Activated effector memory CD4-positive, alpha-beta T cell treated with anti-CD3 and anti-CD28 coated beads, Interleukin-2, amount 50 U/mL, for 16 hours (primary cell): ENCODE measurements around the gene TMEM132C.
"Not testable (repeated sequence)": the region's sequence is repeated elsewhere in the genome, so short reads cannot be mapped to it uniquely, and the experiment has no call there.

ENCODE experiments used
- DNase-seq: peaks from one replicate; pipeline ENCODE4 v3.0.0-alpha.2; 2020

TMEM132C gene

GRCh38 chr12:128267131-128267622, at the start of gene TMEM132C:
Gene TMEM132C, plus strand, starts transcription at chr12:128267170. Its CDS starts 233 bp downstream, at chr12:128267403.
- DNase-seq: no peak

DNA sequence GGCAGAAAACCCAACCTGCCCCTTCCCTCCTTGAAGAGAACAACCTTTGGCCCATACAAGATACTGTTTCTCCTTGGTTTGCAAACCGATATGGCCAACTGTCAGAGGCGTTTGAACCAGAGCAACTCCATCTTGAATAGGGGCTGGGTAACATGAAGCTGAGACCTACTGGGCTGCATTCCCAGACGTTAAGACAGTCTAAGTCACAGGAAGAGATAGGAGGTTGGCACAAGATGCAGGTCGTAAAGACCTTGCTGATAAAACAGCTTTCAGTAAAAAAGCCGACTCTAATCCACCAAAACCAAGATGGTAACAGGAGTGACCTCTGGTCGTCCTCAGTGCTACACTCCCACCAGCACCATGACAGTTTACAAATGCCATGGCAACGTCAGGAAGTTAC, 42.7 kb upstream of the TMEM132C start:
- no peak for DNase-seq

- DNase-seq: no peak
Observed at GRCh38 chr12:128228581-128228980, 38.4 kb upstream of the TMEM132C start.

DNA sequence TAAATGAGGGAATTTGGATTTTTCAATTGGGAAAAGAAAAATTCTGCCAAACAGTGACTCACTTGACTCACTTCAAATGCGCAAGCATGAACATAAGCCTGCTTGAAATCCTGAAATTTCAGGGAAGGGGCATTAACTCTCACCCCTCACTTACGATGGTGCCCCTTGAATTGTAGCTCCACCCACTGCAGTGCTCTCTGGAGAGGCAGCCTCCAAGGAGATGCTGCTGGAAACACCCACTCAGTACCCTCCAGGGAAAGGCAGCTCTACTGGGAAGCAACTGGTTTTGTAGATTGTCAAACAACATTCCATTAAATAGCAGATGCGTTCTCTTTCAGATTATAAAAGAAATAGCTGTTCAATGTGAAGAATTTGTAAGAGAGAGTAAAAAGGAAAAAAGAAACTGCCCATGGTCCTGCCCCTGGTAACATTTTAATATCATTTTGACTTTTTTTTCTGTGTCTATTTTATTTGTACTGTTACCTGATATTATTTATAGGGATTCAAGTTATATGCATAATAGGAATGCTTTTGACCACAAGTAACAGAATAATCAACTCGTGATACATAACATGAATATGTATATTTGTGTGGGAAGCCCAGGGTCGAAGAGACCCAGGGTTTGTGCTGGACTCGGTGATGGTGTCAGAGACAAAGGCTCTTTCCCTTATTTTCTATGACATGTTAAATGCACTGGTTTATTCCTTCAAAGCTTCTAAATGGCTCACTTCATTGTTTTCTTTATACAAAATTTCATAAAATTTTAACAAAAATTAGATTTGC, 31.1 kb upstream of the TMEM132C start:
- no peak for DNase-seq

GRCh38 chr12:128236525-128236924, 30.4 kb upstream of the TMEM132C start:
- DNase-seq: no peak

DNA sequence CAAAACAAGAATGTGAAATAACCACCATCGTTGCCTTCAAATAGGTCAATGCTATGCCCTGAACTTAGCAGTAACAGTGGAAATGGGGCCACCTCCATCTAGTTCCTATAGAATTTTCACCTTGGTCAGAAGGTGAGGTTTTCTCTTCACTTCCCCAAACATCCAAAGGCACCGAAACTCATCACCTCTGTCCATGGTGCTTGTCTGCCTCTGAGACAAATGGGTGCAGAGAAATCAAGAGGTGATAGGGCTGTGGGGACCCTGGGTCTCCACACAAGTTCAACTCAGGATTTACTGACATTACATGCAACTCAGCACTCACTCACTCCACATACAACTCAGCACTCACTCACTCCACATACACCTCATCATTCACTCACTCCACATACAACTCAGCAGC, 26.2 kb upstream of the TMEM132C start:
- DNase-seq: no peak

GRCh38 chr12:128245121-128245520, 21.8 kb upstream of the TMEM132C start:
- no peak for DNase-seq

- no peak for DNase-seq
Observed at GRCh38 chr12:128245905-128246304, 21.1 kb upstream of the TMEM132C start.

- no peak for DNase-seq
Observed at GRCh38 chr12:128250096-128250495, 16.9 kb upstream of the TMEM132C start.

GRCh38 chr12:128253829-128254228, 13.1 kb upstream of the TMEM132C start:
- DNase-seq: not testable (repeated sequence)

GRCh38 chr12:128258866-128259555, 8.0 kb upstream of the TMEM132C start:
- no peak for DNase-seq

GRCh38 chr12:128259556-128260070, 7.4 kb upstream of the TMEM132C start:
- DNase-seq: no peak

- no peak for DNase-seq
Observed at GRCh38 chr12:128261757-128262156, 5.2 kb upstream of the TMEM132C start.

DNA sequence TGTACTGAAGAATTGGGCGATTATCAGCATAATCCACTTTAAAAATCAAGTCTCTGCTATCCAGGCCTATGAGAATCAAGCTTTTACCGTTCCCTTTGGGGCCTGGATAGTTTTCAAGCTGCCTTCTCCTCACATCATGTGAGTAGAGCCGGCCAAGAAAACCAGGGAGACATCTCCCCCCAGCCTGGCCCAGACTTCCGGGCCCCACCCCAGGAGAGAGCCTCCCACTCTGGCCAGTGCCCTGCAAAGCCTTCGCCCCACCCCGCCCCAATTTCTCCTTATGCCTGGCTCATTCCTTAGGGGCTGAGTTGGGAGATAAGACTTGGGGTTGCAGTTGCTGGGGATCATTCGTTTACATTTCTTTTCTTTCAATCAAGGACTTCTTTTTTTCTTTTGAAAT, 1.4 kb upstream of the TMEM132C start:
- no peak for DNase-seq

DNA sequence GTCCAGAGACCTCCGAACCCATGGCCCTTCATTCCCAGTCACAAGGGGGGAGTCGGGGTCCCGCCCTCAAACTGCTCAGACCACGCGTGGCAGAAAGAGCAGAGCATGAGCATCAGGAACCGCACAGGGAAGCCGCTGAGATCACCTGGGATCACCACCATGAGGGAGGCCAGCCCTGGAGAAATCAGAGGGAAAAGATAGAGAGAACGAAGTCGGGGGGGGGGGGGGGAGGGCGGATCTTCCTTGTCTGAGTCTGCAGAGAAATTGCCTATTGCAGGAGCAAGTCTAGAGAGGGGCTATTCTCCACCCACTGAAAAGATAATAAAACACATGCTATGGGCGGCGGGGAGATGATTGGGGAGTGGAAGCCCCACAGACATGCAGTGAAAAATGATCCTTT, 884 bp upstream of the TMEM132C start:
- no peak for DNase-seq

DNA sequence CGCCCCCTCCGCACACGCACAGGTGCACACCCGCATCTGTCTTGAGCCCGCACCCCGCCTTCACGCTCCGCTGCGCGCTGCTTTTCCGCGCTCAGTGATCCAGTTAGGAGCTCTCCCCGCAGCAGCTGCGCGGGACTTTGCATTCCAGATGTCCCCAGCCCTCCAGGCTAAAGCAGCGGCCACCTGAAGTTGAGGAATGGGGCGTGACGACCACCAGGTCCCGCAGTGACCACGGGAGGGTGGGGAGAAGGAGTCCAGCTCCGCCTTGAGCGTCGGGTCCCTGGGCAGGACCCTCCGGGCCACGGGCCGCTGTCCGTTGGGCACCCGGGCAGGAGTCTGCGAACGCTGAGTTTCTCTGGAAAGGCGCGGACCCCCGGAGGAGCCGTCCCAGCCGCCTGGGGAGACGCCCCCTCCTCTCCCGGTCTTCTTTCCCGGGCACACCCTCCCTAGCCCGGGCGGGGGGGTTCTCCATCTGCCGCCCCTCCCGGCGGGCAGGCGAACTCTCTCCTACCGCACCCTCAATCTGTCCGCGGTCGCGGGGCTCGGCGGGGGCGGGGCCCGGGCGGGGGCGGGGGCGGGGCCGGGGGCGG, 334 bp upstream of the TMEM132C start:
- no peak for DNase-seq

- no peak for DNase-seq
Observed at GRCh38 chr12:128267651-128268378, 845 bp downstream of the TMEM132C start.

DNA sequence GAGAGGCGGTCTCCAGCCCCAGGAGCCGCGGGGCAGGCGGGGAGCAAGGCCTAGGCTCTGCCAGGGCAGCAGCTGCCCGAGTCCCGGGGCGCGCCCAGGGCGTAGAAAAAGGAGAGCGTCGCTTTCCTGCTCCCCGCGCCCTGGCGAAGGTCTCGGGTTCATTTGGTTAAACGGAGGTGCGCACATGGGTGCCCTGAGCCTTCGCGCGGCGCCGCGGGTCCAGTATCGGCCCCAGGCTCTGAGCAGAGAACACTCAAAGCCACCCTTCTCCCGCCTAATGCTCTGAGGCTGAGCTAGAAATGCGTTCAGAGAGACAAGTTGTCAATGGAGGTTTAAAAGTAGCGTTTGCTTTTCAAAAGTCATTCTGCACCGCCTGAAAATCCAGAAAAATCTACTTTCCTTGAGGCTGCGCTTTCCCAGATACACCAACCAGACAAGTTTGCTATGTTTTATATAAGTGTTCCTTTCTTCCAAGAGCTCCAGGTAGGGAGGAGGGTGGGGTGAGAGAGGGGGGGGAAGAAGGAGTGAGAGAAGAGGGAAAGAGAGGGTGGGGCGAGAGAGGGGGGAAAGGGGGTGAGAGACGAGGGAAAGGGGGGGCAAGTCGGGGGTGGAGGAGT, 1.5 kb downstream of the TMEM132C start:
- DNase-seq: no peak

DNA sequence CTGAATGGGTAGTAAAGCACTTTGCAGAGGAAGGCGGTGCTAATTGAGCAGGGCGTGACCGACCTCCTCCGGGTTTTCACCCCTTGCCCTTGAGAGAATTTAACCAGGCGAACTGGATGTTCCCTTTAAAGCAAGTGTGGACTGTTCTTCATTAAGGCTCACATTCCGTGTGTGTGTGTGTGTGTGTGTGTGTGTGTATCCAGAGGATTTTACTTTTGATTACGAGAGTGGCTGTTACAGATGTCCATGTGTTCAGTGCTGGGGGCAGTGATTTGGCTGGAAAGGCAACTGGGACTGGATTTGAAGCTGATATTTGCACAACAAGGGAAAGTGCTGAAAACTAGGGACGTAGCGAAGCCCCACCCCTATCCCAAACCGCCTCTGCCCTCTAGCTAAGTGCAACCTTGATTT, 2.2 kb downstream of the TMEM132C start:
- DNase-seq: no peak

- no peak for DNase-seq
Observed at GRCh38 chr12:128276471-128276870, 9.5 kb downstream of the TMEM132C start.

GRCh38 chr12:128286970-128287369, 20.0 kb downstream of the TMEM132C start:
- no peak for DNase-seq

GRCh38 chr12:128288357-128288756, 21.4 kb downstream of the TMEM132C start:
- no peak for DNase-seq
